GM12878 (cell line): ENCODE measurements around the gene MAL. TPM values are rescaled to one million over a fixed set of nuclear protein-coding genes. Genes with fewer than 3 reads are reported as not detected.
A peak's percentile ranks its signal among the peaks of the same experiment; 100 is the strongest.

Experiments used
- ATAC-seq: fragments of 200-7000 bp; cut with Tn5 transposase; 3 replicates; pipeline ENCODE4 v1.9.1; 2020; ENCODE audit warnings: mild to moderate bottlenecking, moderate library complexity
- BruUV-seq: library from RNA; stranded (reverse); fragments of 400-500 nt; replicated peaks from 2 replicates; lab custom pipeline; 2021; lab: Mats Ljungman, UMichigan
- CTCF ChIA-PET: fragments of 300-600 bp; sonication (Branson Sonifier 250); formaldehyde crosslinking; extraction: SDS; loops from one replicate; lab custom pipeline; 2021; ENCODE audit warnings: inconsistent platforms; lab: Yijun Ruan, JAX
- POLR2A ChIA-PET: fragments of 350-600 bp; formaldehyde crosslinking; extraction: SDS; loops from one replicate; lab custom pipeline; 2021; ENCODE audit warnings: inconsistent platforms; lab: Charles Lee
- RAD21 ChIA-PET: fragments of 300-600 bp; sonication (Branson Sonifier 250); formaldehyde crosslinking; loops from one replicate; lab custom pipeline; 2023; ENCODE audit warnings: antibody characterized with exemption; ENCODE audit not compliant: unreplicated experiment; lab: Charles Lee
- SMC1A ChIA-PET: fragments of 300-600 bp; sonication (Branson Sonifier 250); formaldehyde crosslinking; loops from one replicate; lab custom pipeline; 2023; ENCODE audit not compliant: unreplicated experiment, uncharacterized antibody; lab: Charles Lee
- DNase-seq: peaks from one replicate; pipeline ENCODE4 v3.0.0-alpha.2; 2011; ENCODE audit warnings: low read depth, low spot score
- FAIRE-seq: peaks from 3 replicates; lab custom pipeline; 2011; peaks lifted over from hg19 to GRCh38; lab: Jason Lieb, UNC
- H2AFZ ChIP-seq: 2 replicates; pipeline ENCODE4 v1.6.0; 2011; ENCODE audit warnings: low read depth, low read length, control low read depth; ENCODE audit not compliant: control insufficient read depth
- H3K27ac ChIP-seq: 2 replicates; pipeline ENCODE4 v1.5.1; 2011; ENCODE audit warnings: control low read depth; ENCODE audit not compliant: control insufficient read depth, insufficient read depth
- H3K27me3 ChIP-seq, 2 experiments: replicated peaks in 1 of 2; 2 replicates each; pipeline versions ENCODE4 v1.6.0 to v1.6.1; 2011; ENCODE audit warnings: low read length in 1 of 2; ENCODE audit not compliant: control insufficient read depth in 2 of 2, insufficient read depth in 2 of 2
- H3K36me3 ChIP-seq, 2 experiments: 2 replicates each; pipeline ENCODE4 v1.5.1; 2011; ENCODE audit warnings: low read length in 1 of 2; ENCODE audit not compliant: control insufficient read depth in 2 of 2, insufficient read depth in 2 of 2
- H3K4me1 ChIP-seq: 2 replicates; pipeline ENCODE4 v1.6.1; 2011; ENCODE audit warnings: mild to moderate bottlenecking, low read length, moderate library complexity, mixed read lengths; ENCODE audit not compliant: control insufficient read depth, insufficient read depth
- H3K4me2 ChIP-seq: 2 replicates; pipeline ENCODE4 v1.6.0; 2011; ENCODE audit warnings: control low read depth; ENCODE audit not compliant: control insufficient read depth, insufficient read depth
- H3K4me3 ChIP-seq: fragments of 200-600 bp; sonication (generic); 2 replicates; pipeline ENCODE4 v1.5.1; 2016
- H3K79me2 ChIP-seq: 2 replicates; pipeline ENCODE4 v1.6.0; 2011; ENCODE audit warnings: low read length; ENCODE audit not compliant: control insufficient read depth, insufficient read depth
- H3K9ac ChIP-seq: 2 replicates; pipeline ENCODE4 v1.8.0; 2011; ENCODE audit warnings: low read length, control low read depth, mixed read lengths; ENCODE audit not compliant: control insufficient read depth, insufficient read depth
- H3K9me3 ChIP-seq: replicated peaks from 3 replicates; pipeline ENCODE4 v1.5.1; 2011; ENCODE audit warnings: mild to moderate bottlenecking, low read length; ENCODE audit not compliant: control insufficient read depth, insufficient read depth
- H4K20me1 ChIP-seq: 2 replicates; pipeline ENCODE4 v1.6.0; 2011; ENCODE audit not compliant: control insufficient read depth, insufficient read depth
- KLF5 ChIP-seq: fragments of 450-650 bp; IDR thresholded peaks from 2 replicates; pipeline ENCODE4 v1.6.1; 2014; ENCODE audit warnings: mild to moderate bottlenecking; ENCODE audit not compliant: partially characterized antibody
- MEF2A ChIP-seq: IDR thresholded peaks from 2 replicates; pipeline ENCODE4 v1.6.1; 2011; ENCODE audit warnings: low read depth, mild to moderate bottlenecking, low read length, moderate library complexity; ENCODE audit not compliant: insufficient read depth
- NR2C2 ChIP-seq: IDR thresholded peaks from 2 replicates; pipeline ENCODE4 v1.6.1; 2011; ENCODE audit warnings: borderline replicate concordance, low read depth; ENCODE audit not compliant: control insufficient read depth, insufficient read length
- PAX5 ChIP-seq: IDR thresholded peaks from 2 replicates; pipeline ENCODE4 v1.6.1; 2011; ENCODE audit warnings: low read depth, low read length, borderline replicate concordance
- RUNX3 ChIP-seq: IDR thresholded peaks from 2 replicates; pipeline ENCODE4 v1.6.1; 2012; ENCODE audit warnings: low read length, inconsistent platforms
- SMAD1 ChIP-seq: fragments of 450-650 bp; IDR thresholded peaks from 2 replicates; pipeline ENCODE4 v1.6.1; 2018; ENCODE audit warnings: mild to moderate bottlenecking, low read depth; ENCODE audit not compliant: partially characterized antibody
- SREBF2 ChIP-seq: IDR thresholded peaks from 2 replicates; pipeline ENCODE4 v1.6.1; 2012; ENCODE audit warnings: mild to moderate bottlenecking, low read length
- TCF3 ChIP-seq: IDR thresholded peaks from 2 replicates; pipeline ENCODE4 v1.6.1; 2012; ENCODE audit warnings: low read depth, mild to moderate bottlenecking, low read length, borderline replicate concordance; ENCODE audit not compliant: insufficient read depth
- WGBS: methylation state at CpG from one replicate; pipeline ENCODE4 v1.1.6; 2016; ENCODE audit warnings: low lambda C conversion rate; ENCODE audit not compliant: insufficient replicate concordance, insufficient coverage; ENCODE audit errors: missing lambda C conversion rate; 5-methylcytosine and 5-hydroxymethylcytosine counted together
- in situ Hi-C: fragments of 300-500 bp; cut with MboI; formaldehyde crosslinking; loops from 9 replicates; pipeline ENCODE4 v1.14.3; 2018; ENCODE audit warnings: mixed read lengths
- intact Hi-C: fragments of 100-400 bp; cut with micrococcal nuclease; formaldehyde crosslinking; loops from one replicate; pipeline ENCODE4 v1.14.2; 2022; ENCODE audit not compliant: unreplicated experiment
- polyA plus RNA-seq, 11 experiments: library from polyadenylated mRNA; depleted of rRNA in 4 of 11; unstranded in 6 of 11; stranded (reverse) in 5 of 11; fragments of >200 nt; fragmentation: Nextera tagmentation in 4 of 11; fragmentation: Illumina TruSeq in 1 of 11; extraction: Ambion mirVana in 4 of 11; extraction: Trizol in 1 of 11; gene quantifications; 1 replicate in 1 of 11; 2 replicates in 10 of 11; pipeline versions ENCODE4 v1.2.1 to v1.2.3, GENCODE V29; 2011 to 2016; ENCODE audit warnings: inconsistent platforms in 2 of 11, missing spikeins in 2 of 11, low read depth in 1 of 11
- total RNA-seq, 4 experiments: library from RNA; depleted of rRNA in 3 of 4; stranded (reverse); fragments of >200 nt in 3 of 4; fragmentation: Illumina TruSeq in 1 of 4; extraction: Trizol in 1 of 4; gene quantifications; 2 replicates each; pipeline versions ENCODE4 v1.2.1 to v1.2.3, GENCODE V29; 2013 to 2021
- TF ChIP-seq, protein P1 (sequence below): fragments of 450-650 bp; IDR thresholded peaks from 2 replicates; pipeline ENCODE4 v1.6.1; 2018; ENCODE audit warnings: borderline replicate concordance, mild to moderate bottlenecking; ENCODE audit not compliant: partially characterized antibody
- TF ChIP-seq, protein P2 (sequence below): fragments of 450-650 bp; IDR thresholded peaks from 2 replicates; pipeline ENCODE4 v1.6.1; 2017; ENCODE audit warnings: low read depth, mild to moderate bottlenecking, moderate library complexity
- TF ChIP-seq, protein P3 (sequence below): fragments of 150-350 bp; IDR thresholded peaks from 2 replicates; pipeline ENCODE4 v1.6.1; 2016; ENCODE audit warnings: low read depth, low read length

MAL gene
- total and polyA plus RNA-seq, 10 of the 15 experiments (the other 5 are each of a cell fraction or from before 2014, with no cell fraction given), result 1.3 to 4.5 (median 1.7) TPM

DNA sequence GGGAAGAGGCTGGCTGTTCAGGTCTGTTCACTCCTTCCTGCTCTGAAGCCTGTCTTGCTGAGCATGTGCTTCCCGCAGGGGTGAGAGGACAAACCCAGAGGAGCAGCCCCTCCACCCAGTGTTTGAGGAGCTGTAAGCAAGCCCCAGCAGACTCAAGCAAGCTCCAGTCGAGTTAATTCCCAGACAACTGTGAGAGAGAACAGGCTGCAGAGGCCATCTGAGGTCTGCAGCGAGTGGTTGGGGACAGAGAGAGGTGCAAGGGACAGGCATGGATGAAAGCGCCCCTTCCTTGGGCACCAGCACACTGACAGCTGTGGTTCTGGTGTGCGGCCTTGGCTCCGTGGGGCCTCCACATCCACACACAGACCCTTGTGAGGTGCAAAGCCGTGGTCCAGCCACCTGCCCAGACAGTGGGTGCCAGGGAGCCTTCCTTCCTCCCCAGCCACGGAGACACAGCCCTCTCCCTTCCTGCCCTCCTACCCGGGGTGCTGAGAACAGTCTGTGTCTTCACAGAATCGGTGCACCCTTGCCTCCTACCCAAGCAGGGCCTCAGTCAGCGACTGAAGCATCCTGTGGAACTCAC is 36.2 kb downstream of the MAL start:
- FAIRE-seq, result no peak
- no peak for ATAC-seq
- H3K27me3 ChIP-seq, result no peaks in the 10 kb centered on the region
- no peaks in the 10 kb centered on the region for H3K79me2 ChIP-seq
- SMC1A ChIA-PET, result interaction anchor here (2.1 to 4.5 kb wide), 6 partner anchors 8 to 55 kb away, joined by 10 to 44 read pairs (median 22); no protein-coding TSS in a partner anchor
- H3K4me2 ChIP-seq, result 0 out of 2 replicates have a peak overlapping the region, but pooled peaks have one; percentile 2
- RAD21 ChIA-PET, result interaction anchor here (1.6 to 3.1 kb wide), 2 partner anchors 18 to 38 kb away, joined by 4 to 39 read pairs; no protein-coding TSS in a partner anchor
- H3K9me3 ChIP-seq, result no peaks in the 10 kb centered on the region
- H3K4me3 ChIP-seq, result no peak overlapping the region
- peaks cover 27% of the 10 kb centered on the region for H3K4me1 ChIP-seq
- intact Hi-C loops, result no loop called here
- DNase-seq, result no peak
- in situ Hi-C loops, result no loop called here
- H4K20me1 ChIP-seq, result no peaks in the 10 kb centered on the region
- no peaks in the 10 kb centered on the region for H3K36me3 ChIP-seq
- no peak overlapping the region for H3K9ac ChIP-seq
- 67% methylated on average over 9 of the region's 11 CpGs for WGBS
- H2AFZ ChIP-seq, result no peak overlapping the region; the same call in 1 of the 2 replicates
- POLR2A ChIA-PET, result interaction anchor here (0.9 to 3.6 kb wide), 4 partner anchors 8 to 21 kb away, joined by 3 to 20 read pairs (median 13); no protein-coding TSS in a partner anchor
- H3K27ac ChIP-seq, result peak overlapping the region; percentile 13
- CTCF ChIA-PET, result interaction anchor here (1.0 to 9.1 kb wide), 5 partner anchors 8 to 145 kb away, joined by 3 to 154 read pairs (median 7); no protein-coding TSS in a partner anchor
- no TSS peak for BruUV-seq
- TF ChIP-seq, protein P1, sequence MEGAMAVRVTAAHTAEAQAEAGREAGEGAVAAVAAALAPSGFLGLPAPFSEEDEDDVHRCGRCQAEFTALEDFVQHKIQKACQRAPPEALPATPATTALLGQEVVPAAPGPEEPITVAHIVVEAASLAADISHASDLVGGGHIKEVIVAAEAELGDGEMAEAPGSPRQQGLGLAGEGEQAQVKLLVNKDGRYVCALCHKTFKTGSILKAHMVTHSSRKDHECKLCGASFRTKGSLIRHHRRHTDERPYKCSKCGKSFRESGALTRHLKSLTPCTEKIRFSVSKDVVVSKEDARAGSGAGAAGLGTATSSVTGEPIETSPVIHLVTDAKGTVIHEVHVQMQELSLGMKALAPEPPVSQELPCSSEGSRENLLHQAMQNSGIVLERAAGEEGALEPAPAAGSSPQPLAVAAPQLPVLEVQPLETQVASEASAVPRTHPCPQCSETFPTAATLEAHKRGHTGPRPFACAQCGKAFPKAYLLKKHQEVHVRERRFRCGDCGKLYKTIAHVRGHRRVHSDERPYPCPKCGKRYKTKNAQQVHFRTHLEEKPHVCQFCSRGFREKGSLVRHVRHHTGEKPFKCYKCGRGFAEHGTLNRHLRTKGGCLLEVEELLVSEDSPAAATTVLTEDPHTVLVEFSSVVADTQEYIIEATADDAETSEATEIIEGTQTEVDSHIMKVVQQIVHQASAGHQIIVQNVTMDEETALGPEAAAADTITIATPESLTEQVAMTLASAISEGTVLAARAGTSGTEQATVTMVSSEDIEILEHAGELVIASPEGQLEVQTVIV, result no peak
- TF ChIP-seq RUNX3 (no peak), SMAD1 (no peak), SREBF2 (no peak), TCF3 (no peak), PAX5 (no peak), MEF2A (no peak), KLF5 (no peak), NR2C2 (no peak)
- TF ChIP-seq, protein P2, sequence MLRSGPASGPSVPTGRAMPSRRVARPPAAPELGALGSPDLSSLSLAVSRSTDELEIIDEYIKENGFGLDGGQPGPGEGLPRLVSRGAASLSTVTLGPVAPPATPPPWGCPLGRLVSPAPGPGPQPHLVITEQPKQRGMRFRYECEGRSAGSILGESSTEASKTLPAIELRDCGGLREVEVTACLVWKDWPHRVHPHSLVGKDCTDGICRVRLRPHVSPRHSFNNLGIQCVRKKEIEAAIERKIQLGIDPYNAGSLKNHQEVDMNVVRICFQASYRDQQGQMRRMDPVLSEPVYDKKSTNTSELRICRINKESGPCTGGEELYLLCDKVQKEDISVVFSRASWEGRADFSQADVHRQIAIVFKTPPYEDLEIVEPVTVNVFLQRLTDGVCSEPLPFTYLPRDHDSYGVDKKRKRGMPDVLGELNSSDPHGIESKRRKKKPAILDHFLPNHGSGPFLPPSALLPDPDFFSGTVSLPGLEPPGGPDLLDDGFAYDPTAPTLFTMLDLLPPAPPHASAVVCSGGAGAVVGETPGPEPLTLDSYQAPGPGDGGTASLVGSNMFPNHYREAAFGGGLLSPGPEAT, result no peak
- TF ChIP-seq, protein P3, sequence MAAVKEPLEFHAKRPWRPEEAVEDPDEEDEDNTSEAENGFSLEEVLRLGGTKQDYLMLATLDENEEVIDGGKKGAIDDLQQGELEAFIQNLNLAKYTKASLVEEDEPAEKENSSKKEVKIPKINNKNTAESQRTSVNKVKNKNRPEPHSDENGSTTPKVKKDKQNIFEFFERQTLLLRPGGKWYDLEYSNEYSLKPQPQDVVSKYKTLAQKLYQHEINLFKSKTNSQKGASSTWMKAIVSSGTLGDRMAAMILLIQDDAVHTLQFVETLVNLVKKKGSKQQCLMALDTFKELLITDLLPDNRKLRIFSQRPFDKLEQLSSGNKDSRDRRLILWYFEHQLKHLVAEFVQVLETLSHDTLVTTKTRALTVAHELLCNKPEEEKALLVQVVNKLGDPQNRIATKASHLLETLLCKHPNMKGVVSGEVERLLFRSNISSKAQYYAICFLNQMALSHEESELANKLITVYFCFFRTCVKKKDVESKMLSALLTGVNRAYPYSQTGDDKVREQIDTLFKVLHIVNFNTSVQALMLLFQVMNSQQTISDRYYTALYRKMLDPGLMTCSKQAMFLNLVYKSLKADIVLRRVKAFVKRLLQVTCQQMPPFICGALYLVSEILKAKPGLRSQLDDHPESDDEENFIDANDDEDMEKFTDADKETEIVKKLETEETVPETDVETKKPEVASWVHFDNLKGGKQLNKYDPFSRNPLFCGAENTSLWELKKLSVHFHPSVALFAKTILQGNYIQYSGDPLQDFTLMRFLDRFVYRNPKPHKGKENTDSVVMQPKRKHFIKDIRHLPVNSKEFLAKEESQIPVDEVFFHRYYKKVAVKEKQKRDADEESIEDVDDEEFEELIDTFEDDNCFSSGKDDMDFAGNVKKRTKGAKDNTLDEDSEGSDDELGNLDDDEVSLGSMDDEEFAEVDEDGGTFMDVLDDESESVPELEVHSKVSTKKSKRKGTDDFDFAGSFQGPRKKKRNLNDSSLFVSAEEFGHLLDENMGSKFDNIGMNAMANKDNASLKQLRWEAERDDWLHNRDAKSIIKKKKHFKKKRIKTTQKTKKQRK, result no peak
